Mesenchymal stem cell (in vitro differentiated cells and primary cell): ENCODE measurements around the gene FUT8.
A peak's percentile ranks its signal among the peaks of the same experiment; 100 is the strongest.

ENCODE experiments used
- DNase-seq: peaks from one replicate; pipeline ENCODE4 v3.0.0-alpha.2; 2013
- H2AFZ ChIP-seq: one replicate; pipeline ENCODE4 v1.6.1; 2013; ENCODE audit warnings: low read depth, mild to moderate bottlenecking, control low read depth, inconsistent platforms, low read length, moderate library complexity
- H2AK5ac ChIP-seq: 2 replicates; pipeline ENCODE4 v1.6.1; 2013; ENCODE audit warnings: low read length, moderate library complexity, mild to moderate bottlenecking, inconsistent platforms; ENCODE audit not compliant: severe bottlenecking
- H2BK120ac ChIP-seq: one replicate; pipeline ENCODE4 v1.6.1; 2013; ENCODE audit warnings: low read depth, mild to moderate bottlenecking, inconsistent platforms, low read length, moderate library complexity
- H2BK12ac ChIP-seq, 2 experiments: one replicate each; pipeline ENCODE4 v1.6.1; 2013; ENCODE audit warnings: inconsistent platforms in 2 of 2, low read length in 2 of 2, mild to moderate bottlenecking in 2 of 2, moderate library complexity in 2 of 2, control low read depth in 1 of 2
- H2BK15ac ChIP-seq: one replicate; pipeline ENCODE4 v1.6.1; 2013; ENCODE audit warnings: mild to moderate bottlenecking, low read depth, inconsistent platforms; ENCODE audit not compliant: poor library complexity, severe bottlenecking
- H2BK5ac ChIP-seq: 2 replicates; pipeline ENCODE4 v1.6.1; 2013; ENCODE audit warnings: low read depth, mild to moderate bottlenecking, low read length, control low read depth, inconsistent platforms; ENCODE audit not compliant: poor library complexity, severe bottlenecking
- H3K14ac ChIP-seq, 2 experiments: one replicate each; pipeline ENCODE4 v1.6.1; 2013; ENCODE audit warnings: inconsistent platforms in 2 of 2, low read length in 2 of 2, control low read depth in 1 of 2, mild to moderate bottlenecking in 1 of 2, moderate library complexity in 1 of 2
- H3K18ac ChIP-seq, 2 experiments: one replicate each; pipeline ENCODE4 v1.6.1; 2013; ENCODE audit warnings: inconsistent platforms in 2 of 2, low read length in 2 of 2, control low read depth in 1 of 2, low read depth in 1 of 2, mild to moderate bottlenecking in 1 of 2
- H3K23ac ChIP-seq, 2 experiments: one replicate each; pipeline ENCODE4 v1.6.1; 2013; ENCODE audit warnings: inconsistent platforms in 2 of 2, low read length in 2 of 2, mild to moderate bottlenecking in 2 of 2, moderate library complexity in 2 of 2, control low read depth in 1 of 2
- H3K27ac ChIP-seq: 2 replicates; pipeline ENCODE4 v1.5.1; 2013; ENCODE audit warnings: mild to moderate bottlenecking, moderate library complexity, low read length, control low read depth, inconsistent platforms; ENCODE audit not compliant: poor library complexity, severe bottlenecking
- H3K27me3 ChIP-seq, 2 experiments: 2 replicates each; pipeline versions ENCODE4 v1.6.1 to v1.7.0; 2013; ENCODE audit warnings: low read length in 2 of 2, mild to moderate bottlenecking in 2 of 2, moderate library complexity in 2 of 2, control low read depth in 1 of 2, inconsistent platforms in 1 of 2; ENCODE audit not compliant: control insufficient read depth in 1 of 2, insufficient read depth in 1 of 2
- H3K36me3 ChIP-seq, 2 experiments: 2 replicates each; pipeline versions ENCODE4 v1.6.1 to v1.7.0; 2013; ENCODE audit warnings: low read length in 2 of 2, control low read depth in 1 of 2, inconsistent platforms in 1 of 2, low read depth in 1 of 2, mild to moderate bottlenecking in 1 of 2; ENCODE audit not compliant: insufficient read depth in 2 of 2, control insufficient read depth in 1 of 2
- H3K4ac ChIP-seq, 2 experiments: one replicate each; pipeline ENCODE4 v1.6.1; 2013; ENCODE audit warnings: inconsistent platforms in 2 of 2, low read length in 2 of 2, mild to moderate bottlenecking in 2 of 2, moderate library complexity in 2 of 2, control low read depth in 1 of 2, low read depth in 1 of 2
- H3K4me1 ChIP-seq: 2 replicates; pipeline ENCODE4 v1.6.1; 2013; ENCODE audit warnings: low read depth, low read length, control low read depth; ENCODE audit not compliant: control insufficient read depth, insufficient read depth
- H3K4me2 ChIP-seq: 2 replicates; pipeline ENCODE4 v1.6.1; 2013; ENCODE audit warnings: low read length, mild to moderate bottlenecking, inconsistent platforms; ENCODE audit not compliant: poor library complexity, severe bottlenecking
- H3K4me3 ChIP-seq, 2 experiments: 2 replicates each; pipeline versions ENCODE4 v1.5.1 to v1.7.0; 2013; ENCODE audit warnings: low read length in 2 of 2, mild to moderate bottlenecking in 2 of 2, control low read depth in 1 of 2, low read depth in 1 of 2; ENCODE audit not compliant: insufficient read depth in 1 of 2
- H3K79me1 ChIP-seq: replicated peaks from 2 replicates; pipeline ENCODE4 v1.6.1; 2013; ENCODE audit warnings: mild to moderate bottlenecking, control low read depth, low read length, inconsistent platforms; ENCODE audit not compliant: poor library complexity, severe bottlenecking
- H3K9ac ChIP-seq: 2 replicates; pipeline ENCODE4 v1.7.0; 2013; ENCODE audit warnings: mild to moderate bottlenecking, low read length, moderate library complexity
- H3K9me3 ChIP-seq: 2 replicates; pipeline ENCODE4 v1.7.0; 2013; ENCODE audit warnings: mild to moderate bottlenecking, low read length; ENCODE audit not compliant: control insufficient read depth
- H4K8ac ChIP-seq: one replicate; pipeline ENCODE4 v1.6.1; 2013; ENCODE audit warnings: inconsistent platforms, mild to moderate bottlenecking, low read length, moderate library complexity
- H4K91ac ChIP-seq: one replicate; pipeline ENCODE4 v1.6.1; 2013; ENCODE audit warnings: mild to moderate bottlenecking, low read length, inconsistent platforms
- WGBS: methylation state at CpG from one replicate; pipeline ENCODE4 v1.1.7; 2013; ENCODE audit warnings: mixed read lengths; 5-methylcytosine and 5-hydroxymethylcytosine counted together

The FUT8 gene

DNA sequence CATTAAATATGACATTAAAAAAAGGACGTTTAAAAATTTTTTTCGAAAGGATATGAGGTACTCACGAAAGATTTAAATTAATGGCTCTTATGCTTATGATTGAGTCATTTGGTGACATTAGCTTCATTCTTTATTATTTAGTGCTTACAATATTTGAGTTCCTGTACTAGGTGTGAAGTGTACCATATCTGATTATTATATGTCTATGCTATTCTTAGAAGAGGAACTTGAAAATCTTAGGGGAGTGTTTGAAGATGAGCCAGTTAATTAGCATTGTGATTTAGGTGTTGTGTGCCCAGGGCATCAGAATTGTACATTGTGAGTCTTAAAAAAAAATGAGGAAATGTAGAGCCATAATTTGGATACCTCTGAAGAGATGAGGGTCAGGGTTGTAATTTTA lies 118.6 kb downstream of the FUT8 start:
- 94% methylated on average over 3 of the region's 3 CpGs for WGBS

DNA sequence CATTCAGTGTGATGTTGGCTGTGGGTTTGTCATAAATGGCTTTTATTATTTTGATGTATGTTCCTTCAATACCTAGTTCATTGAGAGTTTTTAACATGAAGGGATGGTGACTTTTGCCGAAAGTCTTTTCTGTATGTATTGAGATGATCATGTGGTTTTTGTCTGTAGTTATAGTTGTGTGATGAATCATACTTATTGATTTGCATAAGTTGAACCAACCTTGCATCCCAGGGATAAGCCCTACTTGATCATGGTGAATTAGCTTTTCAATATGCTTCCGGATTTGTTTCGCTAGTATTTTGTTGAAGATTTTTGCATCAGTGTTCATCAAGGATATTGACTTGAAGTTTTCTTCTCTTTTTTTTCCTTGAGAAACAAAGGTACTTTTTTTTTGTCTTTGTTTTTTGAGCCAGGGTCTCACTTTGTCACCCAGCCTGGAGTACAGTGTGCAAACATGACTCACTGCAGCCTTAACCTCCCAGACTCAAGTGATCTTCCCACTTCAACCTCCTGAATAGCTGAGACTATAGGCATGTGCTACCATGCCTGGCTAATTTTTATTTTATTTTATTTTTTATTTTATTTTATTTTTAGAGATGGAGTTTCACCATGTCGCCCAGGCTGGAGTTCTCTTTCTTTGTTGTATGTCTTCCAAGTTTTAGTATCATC lies 121.3 kb downstream of the FUT8 start:
- Histone ChIP-seq H3K4me3 (no peak overlapping the region), H3K36me3 (peaks cover 0 to 2% of the 10 kb centered on the region in 2 experiments), H3K14ac (no peak overlapping the region), H3K27me3 (no peaks in the 10 kb centered on the region), H2BK120ac (no peak overlapping the region), H3K4me1 (no peaks in the 10 kb centered on the region), H2BK5ac (no peak overlapping the region), H3K9me3 (peaks cover 11% of the 10 kb centered on the region), H3K4ac (no peak overlapping the region), H2BK15ac (no peak overlapping the region), H2AK5ac (no peak overlapping the region), H3K79me1 (peaks cover 16% of the 10 kb centered on the region), H3K4me2 (no peak overlapping the region), H4K91ac (no peak overlapping the region), H3K23ac (no peak overlapping the region), H2BK12ac (no peak overlapping the region), H3K9ac (no peak overlapping the region), H3K27ac (no peak overlapping the region), H2AFZ (no peak overlapping the region), H4K8ac (no peak overlapping the region), H3K18ac (no peak overlapping the region)
- no peak for DNase-seq
- WGBS: 99% methylated on average over 4 of the region's 4 CpGs

More for the DNA sequence above, 118.6 kb downstream of the FUT8 start:
- Histone ChIP-seq H3K4me2 (no peak overlapping the region), H2BK120ac (no peak overlapping the region), H3K4ac (no peak overlapping the region), H2BK12ac (no peak overlapping the region), H3K27ac (no peak overlapping the region), H3K14ac (no peak overlapping the region), H3K23ac (no peak overlapping the region), H2AK5ac (no peak overlapping the region), H2BK5ac (no peak overlapping the region), H3K4me1 (no peaks in the 10 kb centered on the region), H4K91ac (no peak overlapping the region), H3K79me1 (peaks cover 14% of the 10 kb centered on the region), H2AFZ (no peak overlapping the region), H3K4me3 (no peak overlapping the region), H4K8ac (no peak overlapping the region), H3K9me3 (peaks cover 8% of the 10 kb centered on the region), H3K27me3 (no peaks in the 10 kb centered on the region), H3K9ac (no peak overlapping the region), H3K18ac (no peak overlapping the region), H3K36me3 (no peaks in the 10 kb centered on the region), H2BK15ac (no peak overlapping the region)
- DNase-seq: no peak

DNA sequence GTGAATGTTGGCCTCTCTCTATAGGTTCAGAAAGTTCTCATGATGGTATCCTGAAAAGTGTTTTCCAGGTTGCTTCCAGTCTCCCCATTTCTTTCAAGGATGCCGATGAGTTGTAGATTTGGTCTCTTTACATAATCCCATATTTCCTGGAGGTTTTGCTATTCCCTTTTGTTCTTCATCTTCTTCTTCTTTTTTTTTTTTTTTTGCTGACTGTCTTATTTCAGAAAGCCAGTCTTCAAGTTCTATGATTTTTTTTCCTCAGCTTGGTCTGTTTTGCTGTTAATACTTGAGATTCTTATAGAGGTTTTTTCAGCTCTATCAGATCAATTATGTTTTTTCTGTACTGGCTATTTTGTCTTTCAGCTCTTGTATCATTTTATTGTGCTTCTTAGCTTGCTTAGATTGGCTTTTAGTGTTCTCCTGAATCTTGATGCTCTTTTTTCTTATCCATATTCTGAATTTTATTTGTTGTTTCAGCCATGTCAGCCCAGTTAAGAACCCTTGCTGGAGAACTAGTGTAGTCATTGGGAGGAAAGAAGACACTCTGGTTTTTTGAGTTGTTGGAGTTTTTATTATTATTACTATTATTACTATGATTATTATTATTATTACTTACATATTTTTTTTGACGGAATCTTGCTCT lies 124.4 kb downstream of the FUT8 start:
- Histone ChIP-seq H2AFZ (no peak overlapping the region), H4K8ac (no peak overlapping the region), H3K23ac (no peak overlapping the region), H3K9me3 (peaks cover 11% of the 10 kb centered on the region), H3K4me3 (no peak overlapping the region), H3K4me1 (no peaks in the 10 kb centered on the region), H2AK5ac (no peak overlapping the region), H2BK15ac (no peak overlapping the region), H3K36me3 (peaks cover 0 to 4% of the 10 kb centered on the region in 2 experiments), H4K91ac (no peak overlapping the region), H3K27me3 (no peaks in the 10 kb centered on the region), H3K4ac (no peak overlapping the region), H3K9ac (no peak overlapping the region), H2BK12ac (no peak overlapping the region), H2BK5ac (no peak overlapping the region), H3K14ac (no peak overlapping the region), H3K18ac (no peak overlapping the region), H3K27ac (no peak overlapping the region), H3K4me2 (no peak overlapping the region), H3K79me1 (peaks cover 15% of the 10 kb centered on the region), H2BK120ac (no peak overlapping the region)
- WGBS: 100% methylated on average over 2 of the region's 2 CpGs
- no peak for DNase-seq

DNA sequence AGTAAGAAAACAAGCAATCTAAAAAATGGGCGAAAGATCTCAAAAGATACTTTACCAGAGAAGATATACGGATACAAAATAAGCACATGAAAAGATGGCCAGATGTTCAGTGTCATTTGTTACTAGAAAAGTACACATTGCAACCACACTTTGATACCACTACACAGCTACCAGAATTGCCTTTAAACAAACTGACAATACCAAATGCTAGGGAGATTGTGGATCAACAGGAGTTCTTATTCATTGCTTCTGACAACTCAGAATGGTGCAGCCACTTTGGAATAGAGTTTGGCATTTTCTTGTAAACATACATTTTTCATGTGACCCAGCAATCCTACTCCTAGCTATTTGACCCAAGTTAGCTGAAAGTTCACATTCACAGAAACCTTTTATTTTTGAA lies 136.3 kb downstream of the FUT8 start:
- H3K36me3 ChIP-seq: no peaks in the 10 kb centered on the region
- no peak overlapping the region for H2BK120ac ChIP-seq
- H2BK15ac ChIP-seq: no peak overlapping the region
- no peak overlapping the region for H3K14ac ChIP-seq
- no peak overlapping the region for H3K4ac ChIP-seq
- H4K8ac ChIP-seq: no peak overlapping the region
- H3K23ac ChIP-seq: no peak overlapping the region
- no peak overlapping the region for H3K9ac ChIP-seq
- peaks cover 2% of the 10 kb centered on the region for H3K79me1 ChIP-seq
- no peak overlapping the region for H2AK5ac ChIP-seq
- no peak overlapping the region for H3K27ac ChIP-seq
- no peaks in the 10 kb centered on the region for H3K9me3 ChIP-seq
- H2AFZ ChIP-seq: no peak overlapping the region
- no peak overlapping the region for H3K18ac ChIP-seq
- H3K4me3 ChIP-seq: no peak overlapping the region
- no peaks in the 10 kb centered on the region for H3K4me1 ChIP-seq
- DNase-seq: peak; percentile 30
- H3K4me2 ChIP-seq: no peak overlapping the region
- WGBS: 92% methylated on average over 2 of the region's 2 CpGs
- H3K27me3 ChIP-seq: no peaks in the 10 kb centered on the region
- no peak overlapping the region for H4K91ac ChIP-seq
- H2BK12ac ChIP-seq: no peak overlapping the region
- H2BK5ac ChIP-seq: no peak overlapping the region
